ENCODE results near the gene EDARADD.

Gene EDARADD

GRCh38 chr1:236395230-236395946 is 1.3 kb downstream of the EDARADD start:
- DNase-seq: no peak

- DNase-seq: no peak
Observed at GRCh38 chr1:236395947-236396664, 2.0 kb downstream of the EDARADD start.

- DNase-seq: no peak
Observed at GRCh38 chr1:236396665-236397043, 2.6 kb downstream of the EDARADD start.

- no peak for DNase-seq
Observed at GRCh38 chr1:236397173-236397759, 3.2 kb downstream of the EDARADD start.

GRCh38 chr1:236398538-236398937 is 4.5 kb downstream of the EDARADD start:
- no peak for DNase-seq

GRCh38 chr1:236400061-236400603 is 6.0 kb downstream of the EDARADD start:
- no peak for DNase-seq

- DNase-seq: no peak
Observed at GRCh38 chr1:236401698-236402097, 7.6 kb downstream of the EDARADD start.

GRCh38 chr1:236403905-236404696 is 10.0 kb downstream of the EDARADD start:
- no peak for DNase-seq

- DNase-seq: no peak
Observed at GRCh38 chr1:236407059-236407458, 13.0 kb downstream of the EDARADD start.

GRCh38 chr1:236413688-236414087 is 19.6 kb downstream of the EDARADD start:
- DNase-seq: no peak

GRCh38 chr1:236416165-236416564 is 22.1 kb downstream of the EDARADD start:
- no peak for DNase-seq

- no peak for DNase-seq
Observed at GRCh38 chr1:236417336-236417735, 23.2 kb downstream of the EDARADD start.

GRCh38 chr1:236419502-236419901 is 25.4 kb downstream of the EDARADD start:
- no peak for DNase-seq

- DNase-seq: no peak
Observed at GRCh38 chr1:236421022-236421421, 26.9 kb downstream of the EDARADD start.

GRCh38 chr1:236421850-236422516 is 27.9 kb downstream of the EDARADD start:
- no peak for DNase-seq

- DNase-seq: no peak
Observed at GRCh38 chr1:236422517-236422876, 28.4 kb downstream of the EDARADD start.

GRCh38 chr1:236425031-236425663 is 31.1 kb downstream of the EDARADD start:
- no peak for DNase-seq

GRCh38 chr1:236426215-236426614 is 32.1 kb downstream of the EDARADD start:
- DNase-seq: no peak

- no peak for DNase-seq
Observed at GRCh38 chr1:236429715-236430274, 35.7 kb downstream of the EDARADD start.

GRCh38 chr1:236433819-236434315 is 39.8 kb downstream of the EDARADD start:
- DNase-seq: no peak

- DNase-seq: no peak
Observed at GRCh38 chr1:236438614-236439013, 44.5 kb downstream of the EDARADD start.

All from DMS 273 treated with DMSO at 0.1 percent for 48 hours (cell line).